ENCODE measurements around the gene GRK2.

GRK2 gene

DNA sequence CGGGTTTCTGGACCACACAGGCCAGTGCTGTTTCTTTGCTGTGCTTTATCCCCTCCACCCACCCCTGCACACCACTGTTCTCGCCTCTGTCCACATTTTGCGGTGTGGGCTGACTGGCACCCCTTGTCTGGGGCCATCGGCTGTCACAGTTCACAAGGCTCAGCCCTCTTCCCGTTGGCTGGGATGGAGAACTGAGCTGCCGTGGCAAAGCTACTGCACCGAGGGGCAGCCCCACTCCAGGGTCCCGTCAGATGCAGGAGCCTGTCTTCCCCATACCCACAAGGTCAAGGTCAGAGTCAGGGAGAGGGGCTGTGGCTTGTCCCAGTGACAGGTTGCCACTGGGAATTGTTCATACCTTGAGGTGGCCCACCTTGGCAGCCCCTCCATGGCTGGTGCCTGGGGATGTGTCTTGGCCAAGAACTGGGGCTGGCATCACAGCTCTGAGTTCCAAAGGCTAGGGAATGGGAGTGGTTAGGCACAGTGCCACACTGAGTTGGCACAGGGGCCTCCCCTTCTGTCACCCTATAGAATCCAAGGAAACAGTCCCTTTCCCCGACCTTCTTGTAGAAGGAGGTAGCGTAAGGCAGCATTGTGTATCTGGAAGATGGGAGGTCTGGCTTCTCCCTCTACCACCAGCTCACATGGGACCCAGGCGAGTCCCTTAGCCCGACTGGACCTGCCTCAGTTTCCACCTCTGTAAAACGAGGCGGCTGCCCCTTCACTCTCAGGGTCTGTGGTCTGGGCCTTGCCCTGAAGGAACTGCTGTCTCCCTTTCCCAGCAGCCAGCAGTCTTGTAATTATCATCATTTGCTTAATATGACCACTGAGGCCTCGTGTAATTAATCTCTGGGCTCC, 3.4 kb downstream of the GRK2 start:
- no peak for DNase-seq (ENCODE audit: low read depth in 2 of 2, low spot score in 1 of 2)

DNA sequence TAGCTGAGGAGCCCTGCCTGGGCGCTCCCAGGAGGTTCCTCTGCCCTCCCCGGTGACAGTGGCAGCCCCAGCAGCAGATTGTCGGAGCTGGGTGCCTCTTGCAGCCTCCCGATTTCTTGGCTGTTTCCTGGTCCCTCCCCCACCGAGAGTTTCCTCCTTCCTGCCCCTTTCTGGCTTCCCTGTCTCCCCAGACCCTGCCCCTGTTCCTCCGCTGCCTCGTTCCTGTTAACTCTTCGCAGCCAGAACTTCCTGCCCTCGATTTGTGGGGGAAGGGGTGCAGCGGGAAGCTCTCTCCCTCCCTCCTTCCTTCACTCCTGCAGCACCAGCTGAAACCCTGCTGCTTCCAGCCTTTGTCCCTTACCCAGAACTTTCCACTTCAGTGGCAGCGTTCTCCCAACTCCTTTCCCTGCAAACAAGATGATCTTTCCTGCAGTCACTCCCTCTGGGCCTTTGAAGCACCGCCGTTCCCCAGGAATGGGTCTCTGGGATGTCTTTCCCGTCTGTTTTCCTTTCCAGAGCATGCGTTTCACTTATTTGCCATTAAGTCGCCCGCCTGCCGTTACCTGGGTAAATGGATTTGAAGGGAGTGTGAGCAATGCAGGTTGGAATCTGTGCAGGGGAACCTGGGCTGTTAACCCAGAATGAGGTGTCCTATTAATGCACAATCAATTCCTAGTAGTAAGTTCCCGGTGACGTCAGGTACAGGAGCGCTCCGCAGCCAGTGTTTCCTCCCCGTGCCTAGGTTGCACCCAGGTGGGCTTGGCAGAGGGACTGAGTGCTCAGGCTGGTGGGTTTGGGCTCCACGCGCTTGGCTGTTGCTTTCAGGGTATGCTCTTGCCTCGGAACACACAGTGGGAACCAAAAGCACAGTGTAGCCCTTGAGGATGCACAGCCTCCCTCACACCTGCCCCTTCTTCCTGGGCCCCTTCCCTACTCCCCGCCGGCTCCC, 4.3 kb downstream of the GRK2 start:
- DNase-seq (ENCODE audit: low read depth in 2 of 2, low spot score in 1 of 2), result no peak

DNA sequence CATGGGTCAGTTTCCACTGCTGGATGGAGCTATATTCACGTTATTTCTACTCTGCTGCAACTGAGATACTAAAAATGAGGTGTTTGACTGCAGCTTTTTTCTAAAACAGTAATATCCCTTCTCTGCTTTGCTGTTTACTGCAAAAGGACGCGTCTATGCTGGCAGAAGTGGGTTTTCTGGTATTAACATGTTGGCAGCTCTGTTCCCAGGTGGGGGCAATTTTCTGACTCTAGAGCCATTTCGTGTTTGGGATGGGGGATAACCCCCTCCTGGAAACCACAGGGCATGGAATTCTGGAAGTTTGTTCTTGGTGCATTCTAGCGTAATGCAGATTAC, 4.9 kb downstream of the GRK2 start:
- DNase-seq (ENCODE audit: low read depth in 2 of 2, low spot score in 1 of 2), result no peak

DNA sequence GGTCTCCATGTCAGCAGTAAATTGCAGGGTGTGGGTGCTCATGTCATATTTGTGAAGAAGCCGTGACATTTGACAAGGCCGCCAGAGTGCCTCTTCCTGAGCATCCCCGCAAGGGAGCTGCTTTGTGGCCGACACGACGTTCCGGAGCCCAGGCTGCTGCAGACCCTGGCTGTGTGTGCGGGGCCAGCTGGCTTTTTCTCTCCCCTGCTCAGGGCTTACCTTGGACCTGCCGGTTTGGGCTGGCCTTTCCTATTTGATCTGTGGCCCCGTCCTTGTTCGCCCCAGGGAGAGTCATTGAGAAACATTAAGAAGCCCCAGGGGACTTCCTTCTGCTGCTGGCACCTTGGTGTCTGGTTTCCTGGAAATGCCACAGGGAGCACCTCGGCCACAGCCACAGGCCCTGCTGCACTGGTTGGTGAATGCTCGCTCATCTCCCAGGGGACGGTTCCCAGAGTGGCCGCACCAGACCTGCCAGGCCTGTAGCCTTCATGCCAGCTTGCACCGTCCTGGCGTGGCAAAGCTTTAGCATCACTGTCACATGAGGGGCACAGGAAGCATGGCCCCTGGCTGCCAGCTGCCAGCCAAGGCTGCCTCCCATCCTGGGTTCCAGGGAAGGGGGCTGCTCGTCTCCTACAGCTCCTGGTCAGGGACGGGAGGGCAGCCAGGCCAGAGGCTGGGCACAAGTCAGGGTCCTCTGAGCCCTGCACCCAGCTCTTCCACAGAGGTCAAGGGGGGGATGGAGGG, 5.4 kb downstream of the GRK2 start:
- DNase-seq (ENCODE audit: low read depth in 2 of 2, low spot score in 1 of 2), result no peak

DNA sequence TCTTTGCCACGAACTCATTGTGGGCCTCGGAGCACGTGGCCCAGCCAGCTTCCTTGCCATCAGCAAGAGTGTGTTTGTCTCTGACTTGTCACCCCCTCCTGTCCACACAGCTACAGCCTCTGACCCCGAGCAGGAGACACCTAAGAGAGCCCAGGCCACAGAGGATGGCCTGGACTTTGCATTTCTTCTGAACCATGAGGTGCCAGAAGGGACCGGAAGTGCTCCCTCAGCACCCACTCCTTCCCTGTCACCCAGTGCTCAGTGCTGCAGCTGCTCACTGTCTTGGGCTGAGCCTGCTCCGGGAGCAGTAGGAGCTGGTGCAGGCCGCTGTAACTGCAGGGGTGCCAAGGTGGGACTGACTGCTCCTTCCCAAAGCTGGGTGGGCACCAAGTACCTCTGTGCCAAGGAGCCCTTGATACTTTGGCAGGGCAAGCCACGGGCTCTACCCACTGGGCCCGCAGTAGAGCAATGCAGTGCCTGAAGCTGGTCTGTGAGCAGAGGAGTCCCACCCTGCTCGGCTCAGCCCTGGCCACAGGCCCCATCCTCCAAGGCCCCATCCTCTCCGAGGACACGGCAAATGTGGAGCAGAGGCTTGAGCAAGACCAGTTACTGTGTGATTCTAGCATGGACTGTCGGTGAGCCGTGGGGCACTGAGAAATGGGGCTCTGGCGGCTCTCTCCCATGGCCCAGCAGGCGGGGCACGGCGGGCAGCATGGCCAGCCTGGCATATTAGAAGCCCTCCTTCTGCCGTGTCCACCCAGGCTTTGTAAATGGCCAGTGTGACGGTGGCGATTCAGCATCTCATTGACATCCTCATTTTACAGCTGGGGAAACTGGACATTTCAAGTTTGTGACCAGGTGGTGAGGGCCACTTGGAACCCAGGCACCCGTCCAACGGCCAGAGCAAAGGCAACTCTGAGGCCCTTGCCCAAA, 6.3 kb downstream of the GRK2 start:
- DNase-seq (ENCODE audit: low read depth in 2 of 2, low spot score in 1 of 2), result no peak

DNA sequence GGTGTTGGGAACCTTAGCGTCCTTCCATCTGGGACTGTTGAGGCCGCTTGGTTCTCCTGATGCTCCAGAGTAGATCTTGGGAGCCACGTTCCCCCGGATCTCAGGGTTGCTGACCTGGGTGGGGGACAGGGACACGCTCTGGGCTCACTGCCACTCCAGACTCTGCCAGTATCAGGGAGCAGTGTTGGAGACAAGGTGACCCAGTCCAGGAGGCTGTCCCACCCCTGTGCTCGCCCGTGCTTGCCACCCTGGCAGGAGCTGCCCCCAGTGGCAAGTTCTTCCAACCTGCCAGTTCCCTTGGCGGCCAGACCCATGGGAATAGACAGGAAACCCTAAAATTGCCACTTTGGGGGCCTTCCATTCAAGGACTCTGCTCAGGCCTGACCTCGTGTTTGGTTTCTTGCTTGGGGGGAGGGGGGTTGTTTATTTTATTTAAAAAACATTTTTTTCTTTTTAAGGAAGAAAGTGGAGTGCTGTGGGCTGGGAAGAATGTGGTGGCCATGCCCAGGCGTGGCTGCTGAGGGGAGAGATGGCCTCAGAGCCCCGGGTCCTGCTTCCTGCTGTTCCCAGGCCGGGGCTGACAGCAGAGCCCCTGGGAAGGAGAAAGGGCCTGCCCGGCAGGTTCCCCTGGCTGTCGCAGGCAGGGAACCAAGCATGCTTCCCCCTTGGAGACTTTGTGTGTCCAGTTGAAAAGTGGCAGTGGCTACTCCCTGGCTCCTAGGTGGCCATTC, 7.2 kb downstream of the GRK2 start:
- no peak for DNase-seq (ENCODE audit: low read depth in 2 of 2, low spot score in 1 of 2)

DNA sequence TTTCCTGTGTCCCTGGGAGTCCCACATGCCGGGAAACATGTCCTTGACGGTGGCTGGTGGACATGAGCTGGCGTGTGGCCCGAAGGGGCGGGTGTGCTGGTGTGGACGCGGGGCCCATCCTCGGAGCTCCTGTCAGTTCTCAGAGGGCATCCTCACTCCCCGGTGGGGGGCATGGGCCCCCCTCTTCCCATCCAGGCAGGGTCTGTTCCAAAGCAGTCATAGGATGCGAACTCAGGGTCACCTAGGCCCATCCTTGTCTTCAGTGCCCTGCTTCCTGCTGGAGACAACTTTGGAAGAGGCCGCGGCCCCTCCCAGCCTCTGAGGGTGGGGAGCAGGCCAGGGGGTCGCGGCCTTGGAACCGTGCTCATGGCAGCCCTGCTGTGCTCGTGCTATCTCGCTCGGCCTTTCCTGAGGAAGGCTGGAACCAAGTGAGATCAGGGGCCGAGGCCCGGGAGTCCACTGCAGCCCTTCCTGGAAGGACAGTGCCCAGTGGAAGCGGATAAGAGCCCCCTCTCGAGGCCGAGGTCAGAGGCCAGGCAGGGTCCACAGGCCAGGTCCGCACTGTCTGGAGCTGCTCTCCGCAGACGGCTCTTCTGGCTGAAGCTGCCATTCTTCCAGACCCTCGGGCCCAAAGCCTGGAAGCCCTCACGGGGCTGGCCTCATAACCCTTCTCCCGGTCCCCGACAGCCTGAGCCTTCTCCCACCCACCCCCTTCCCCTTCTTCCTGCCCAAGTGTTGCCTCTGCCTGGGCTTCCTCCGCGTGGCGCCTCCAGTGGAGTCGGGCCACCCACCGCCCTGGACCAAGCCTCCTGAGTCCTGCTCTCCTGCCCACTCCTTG, 8.7 kb downstream of the GRK2 start:
- DNase-seq (ENCODE audit: low read depth in 2 of 2, low spot score in 1 of 2), result no peak

DNA sequence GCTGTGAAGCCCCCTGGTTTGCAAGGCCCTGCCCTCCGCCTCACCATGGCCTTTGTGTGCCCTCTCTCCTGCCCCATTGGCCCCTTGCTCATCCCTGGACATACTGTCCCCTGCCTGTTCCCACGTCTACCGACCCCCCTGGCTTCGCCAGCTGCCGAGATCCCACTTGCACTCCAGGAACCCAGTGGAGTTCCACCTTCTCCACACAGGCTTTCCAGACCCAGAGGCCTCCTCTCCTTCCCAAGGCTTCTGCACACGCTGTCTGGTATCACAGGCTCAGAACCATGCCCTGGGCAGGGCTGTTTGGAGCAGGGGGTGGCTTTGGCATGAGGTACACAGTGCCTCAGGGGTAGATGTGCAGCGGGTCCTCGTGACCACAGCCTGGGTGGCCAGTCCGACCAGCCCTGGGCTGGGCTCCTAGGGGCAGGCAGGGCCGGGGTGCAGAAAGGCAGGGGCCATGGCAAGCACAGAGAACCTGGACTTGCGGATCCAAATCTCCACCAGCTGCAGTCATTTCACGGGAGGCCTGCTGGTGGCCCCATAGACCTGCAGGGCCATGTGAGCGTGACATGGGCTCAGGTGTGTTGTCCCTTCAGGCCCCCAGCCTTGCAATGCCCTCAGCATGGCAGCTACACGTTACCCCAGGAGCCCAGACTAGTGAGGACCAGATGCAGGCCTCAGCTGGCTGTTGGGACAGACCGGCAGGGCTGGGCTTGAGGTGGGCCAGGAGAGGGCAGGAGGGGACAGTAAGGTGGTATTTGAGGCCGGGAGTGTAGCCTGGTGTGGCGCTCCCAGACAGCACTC, 9.5 kb downstream of the GRK2 start:
- no peak for DNase-seq (ENCODE audit: low read depth in 2 of 2, low spot score in 1 of 2)

DNA sequence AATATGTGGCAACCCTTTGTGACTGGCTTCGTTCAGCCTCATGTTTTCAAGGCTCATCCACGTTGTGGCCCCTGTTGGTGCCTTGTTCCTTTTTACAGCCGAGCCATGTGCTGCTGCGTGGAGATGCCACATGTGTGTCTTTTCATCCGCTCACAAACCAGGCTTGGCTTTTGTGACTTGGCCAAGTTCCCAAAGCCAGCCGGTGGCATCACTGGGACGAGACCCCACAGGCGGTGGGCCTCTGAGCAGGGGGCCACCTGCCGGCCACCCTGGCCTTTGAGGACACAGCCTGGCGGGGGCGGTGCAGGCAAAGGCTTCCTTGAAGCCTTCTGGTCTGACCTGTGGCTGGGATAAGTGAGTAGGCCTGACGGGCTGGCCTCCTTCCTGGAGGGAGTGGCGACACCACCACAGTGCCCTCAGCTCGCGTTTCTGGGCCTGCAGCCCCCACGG, 10.5 kb downstream of the GRK2 start:
- no peak for DNase-seq (ENCODE audit: low read depth in 2 of 2, low spot score in 1 of 2)

DNA sequence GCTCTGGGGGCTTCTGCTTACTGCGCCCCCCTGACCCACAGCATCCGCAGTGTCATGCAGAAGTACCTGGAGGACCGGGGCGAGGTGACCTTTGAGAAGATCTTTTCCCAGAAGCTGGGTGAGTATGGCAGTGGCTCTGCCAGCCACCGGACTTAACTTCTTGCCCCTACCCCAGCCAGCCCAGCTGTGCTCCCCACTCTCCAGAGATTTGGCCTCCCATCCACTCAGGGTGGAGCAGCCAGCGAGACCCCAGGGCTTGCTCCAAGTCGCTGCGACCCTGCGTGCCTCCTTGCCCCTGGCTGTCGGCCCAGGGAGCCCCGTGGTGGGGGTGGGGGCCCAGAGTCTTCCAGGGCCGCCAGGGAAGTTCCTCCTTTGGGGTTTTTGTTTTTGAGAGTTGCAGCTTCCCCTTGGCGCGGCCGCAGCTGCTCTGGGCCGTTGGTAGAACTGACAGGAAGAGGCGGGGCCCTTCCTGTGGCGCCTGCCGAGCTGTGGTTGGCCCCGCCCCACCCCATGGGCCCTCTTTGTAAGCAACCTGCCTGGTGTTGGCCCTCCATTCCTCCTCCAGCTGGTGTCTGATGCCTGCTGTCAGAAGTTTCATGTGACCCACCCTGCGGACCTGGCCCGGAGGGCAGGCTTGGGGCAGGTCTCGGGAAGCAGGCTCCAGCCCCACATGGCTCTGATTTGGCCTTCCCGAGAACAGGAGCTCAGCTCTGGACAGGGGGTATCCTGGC, 11.1 kb downstream of the GRK2 start:
- peak; percentile 64 to 79 for DNase-seq (ENCODE audit: low read depth in 2 of 2, low spot score in 1 of 2)

DNA sequence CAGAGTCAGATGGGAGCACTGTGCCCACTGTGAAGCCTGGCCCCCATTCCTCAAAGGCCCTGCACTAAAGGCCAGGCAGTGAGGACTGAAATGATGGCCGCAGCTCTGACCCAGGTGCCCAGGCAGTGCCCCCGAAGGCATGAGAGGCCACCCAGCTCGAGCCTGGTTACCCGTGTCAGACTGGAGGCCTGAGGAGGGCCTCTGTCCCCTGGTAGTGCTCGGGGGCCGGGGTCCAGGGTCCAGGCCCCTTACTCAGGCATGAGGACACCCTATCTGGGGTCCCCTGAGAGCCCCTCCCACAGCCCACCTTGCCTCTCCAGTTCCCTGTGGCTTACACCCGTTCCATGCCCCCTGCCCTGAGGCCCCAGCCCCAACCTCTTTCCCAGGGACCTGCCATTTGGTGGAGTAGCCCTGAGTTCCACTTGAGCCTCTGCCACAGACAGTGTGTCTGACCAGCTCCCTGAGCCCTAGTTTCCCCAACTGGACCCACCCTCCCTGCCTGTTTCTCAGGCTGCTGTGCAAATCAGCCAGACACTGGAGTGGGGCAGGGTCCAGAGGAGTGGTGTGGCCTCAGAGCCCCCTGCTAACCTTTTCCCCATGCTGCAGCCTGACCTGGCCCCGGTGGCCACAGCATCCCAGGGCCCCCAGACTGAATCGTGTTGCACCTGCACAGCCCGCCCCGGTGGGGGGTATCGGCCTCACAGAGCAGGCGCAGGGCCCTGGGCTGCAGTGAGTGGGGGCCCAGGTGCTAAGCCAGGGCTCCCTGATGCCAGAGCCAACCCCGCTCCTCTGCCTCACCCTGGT, 12.1 kb downstream of the GRK2 start:
- DNase-seq (ENCODE audit: low read depth in 2 of 2, low spot score in 1 of 2), result no peak

DNA sequence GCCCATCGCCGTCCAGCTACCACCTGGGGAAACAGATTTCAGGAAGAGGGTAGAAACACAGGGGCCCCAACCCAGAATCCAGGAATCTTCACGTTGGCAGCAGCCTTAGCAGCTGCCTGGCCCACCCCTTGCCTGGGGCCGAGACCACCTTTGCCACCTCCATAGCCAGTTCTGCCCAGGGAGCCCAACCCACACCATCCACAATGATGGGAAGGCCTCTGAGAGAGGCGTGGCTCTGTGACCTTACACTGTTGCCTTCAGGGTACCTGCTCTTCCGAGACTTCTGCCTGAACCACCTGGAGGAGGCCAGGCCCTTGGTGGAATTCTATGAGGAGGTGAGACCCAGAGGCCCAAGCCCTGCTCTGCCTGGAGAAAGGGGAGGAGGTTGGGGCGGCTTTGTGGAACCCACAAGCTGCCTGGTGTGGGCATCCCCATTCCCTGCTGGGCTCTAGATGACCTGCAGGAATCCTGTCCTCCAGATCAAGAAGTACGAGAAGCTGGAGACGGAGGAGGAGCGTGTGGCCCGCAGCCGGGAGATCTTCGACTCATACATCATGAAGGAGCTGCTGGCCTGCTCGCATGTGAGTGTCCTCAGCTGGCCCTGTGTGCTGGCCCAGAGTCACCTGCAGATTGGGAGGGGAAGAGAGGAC, 12.8 kb downstream of the GRK2 start:
- DNase-seq (ENCODE audit: low read depth in 2 of 2, low spot score in 1 of 2), result no peak

DNA sequence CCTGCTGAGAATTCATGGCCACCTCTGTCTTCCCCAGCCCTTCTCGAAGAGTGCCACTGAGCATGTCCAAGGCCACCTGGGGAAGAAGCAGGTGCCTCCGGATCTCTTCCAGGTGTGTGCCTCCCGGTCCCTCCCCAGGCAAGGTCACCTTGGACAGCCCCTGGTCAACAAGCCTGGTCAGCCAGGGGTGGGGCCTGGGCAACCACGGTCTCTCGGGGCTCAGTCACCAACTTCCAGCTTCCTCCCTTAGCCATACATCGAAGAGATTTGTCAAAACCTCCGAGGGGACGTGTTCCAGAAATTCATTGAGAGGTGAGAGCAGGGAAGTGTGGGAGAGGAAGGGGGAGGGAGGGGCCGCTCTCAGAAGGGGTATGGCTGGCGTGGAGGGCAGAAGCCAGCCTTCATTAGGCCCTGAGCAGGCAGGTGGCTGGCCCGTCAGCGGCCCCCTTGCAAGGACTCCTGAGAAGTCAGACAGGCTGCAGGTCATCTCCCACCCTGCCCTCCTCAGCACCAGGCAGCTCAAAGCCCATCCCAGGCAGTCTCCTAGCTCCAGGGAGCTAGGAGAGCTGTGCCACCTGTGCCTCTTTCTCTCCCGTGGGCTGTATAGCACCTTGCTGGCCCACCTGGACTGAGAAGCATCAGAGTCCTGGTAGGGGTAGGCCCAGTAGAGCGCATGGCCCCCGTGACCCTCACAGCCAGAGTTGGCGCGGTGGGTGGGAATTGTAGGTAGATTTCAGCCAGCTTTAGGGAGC, 13.5 kb downstream of the GRK2 start:
- no peak for DNase-seq (ENCODE audit: low read depth in 2 of 2, low spot score in 1 of 2)

DNA sequence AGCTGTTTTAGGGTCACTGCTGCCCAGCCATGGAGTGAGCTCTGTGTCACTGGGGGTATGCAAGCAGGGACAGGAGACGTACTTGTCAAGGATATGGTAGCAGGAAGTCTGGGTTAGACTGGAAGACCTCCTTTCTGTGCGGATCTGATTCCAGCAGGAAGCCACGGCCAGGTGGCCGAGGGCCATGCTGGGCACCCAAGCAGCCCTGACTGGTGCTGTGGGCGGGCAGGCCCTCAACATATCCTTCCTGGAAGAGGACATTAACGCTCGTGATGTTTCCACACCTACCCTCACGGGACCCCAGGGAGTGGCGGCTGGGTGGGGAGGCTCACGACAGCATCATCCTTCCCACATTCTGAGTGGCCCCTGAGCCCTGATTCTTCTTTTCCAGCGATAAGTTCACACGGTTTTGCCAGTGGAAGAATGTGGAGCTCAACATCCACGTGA, 14.1 kb downstream of the GRK2 start:
- DNase-seq (ENCODE audit: low read depth in 2 of 2, low spot score in 1 of 2), result no peak

Measured in stimulated activated CD8-positive, alpha-beta memory T cell treated with anti-CD3 and anti-CD28 coated beads, Interleukin-4, amount 100 ng/mL, for 4 hours (primary cell).